Neural cell (in vitro differentiated cells): ENCODE measurements around the gene P3H2. TPM values are rescaled to one million over a fixed set of nuclear protein-coding genes. Genes with fewer than 3 reads are reported as not detected.
"Not testable (repeated sequence)": the region's sequence is repeated elsewhere in the genome, so short reads cannot be mapped to it uniquely, and the experiment has no call there.

Source experiments
- H2AFZ ChIP-seq: fragments of 200-600, 300-800 bp; sonication (generic), shearing (Covaris generic); 2 replicates; pipeline ENCODE4 v1.6.0; 2014; ENCODE audit warnings: low read depth, mild to moderate bottlenecking, antibody characterized with exemption, low read length, moderate library complexity
- H3F3A ChIP-seq: fragments of 200-600 bp; shearing (Covaris generic); 2 replicates; pipeline ENCODE4 v1.6.1; 2016; ENCODE audit warnings: mild to moderate bottlenecking, moderate library complexity, mixed read lengths, antibody characterized with exemption, low read length; ENCODE audit not compliant: insufficient read depth, poor library complexity, severe bottlenecking
- H3K27ac ChIP-seq: fragments of 200-600, 300-800 bp; sonication (generic), shearing (Covaris generic); 2 replicates; pipeline ENCODE4 v1.5.1; 2014; ENCODE audit warnings: mild to moderate bottlenecking, low read length, moderate library complexity
- H3K27me3 ChIP-seq: fragments of 300-800, 200-600 bp; sonication (generic), shearing (Covaris generic); 2 replicates; pipeline ENCODE4 v1.6.0; 2014; ENCODE audit warnings: mild to moderate bottlenecking, low read depth, low read length, moderate library complexity; ENCODE audit not compliant: insufficient read depth
- H3K36me3 ChIP-seq: fragments of 300-800, 200-600 bp; sonication (generic), shearing (Covaris generic); 2 replicates; pipeline ENCODE4 v1.5.1; 2014; ENCODE audit warnings: mild to moderate bottlenecking, antibody characterized with exemption, low read length, moderate library complexity; ENCODE audit not compliant: insufficient read depth
- H3K4me2 ChIP-seq: fragments of 300-800, 200-600 bp; sonication (generic), shearing (Covaris generic); 2 replicates; pipeline ENCODE4 v1.6.0; 2014; ENCODE audit warnings: mild to moderate bottlenecking, low read length
- H3K4me3 ChIP-seq: fragments of 300-800, 200-600 bp; sonication (generic), shearing (Covaris generic); 2 replicates; pipeline ENCODE4 v1.5.1; 2014; ENCODE audit warnings: mild to moderate bottlenecking, low read length, moderate library complexity
- H3K79me2 ChIP-seq: fragments of 200-600 bp; shearing (Covaris generic); replicated peaks from 2 replicates; pipeline ENCODE4 v1.6.0; 2014; ENCODE audit warnings: mild to moderate bottlenecking, low read length, moderate library complexity; ENCODE audit not compliant: insufficient read depth
- H3K9ac ChIP-seq: fragments of 300-800, 200-600 bp; sonication (generic), shearing (Covaris generic); 2 replicates; pipeline ENCODE4 v1.6.1; 2016; ENCODE audit warnings: mild to moderate bottlenecking, low read length, mixed read lengths
- H3K9me2 ChIP-seq: fragments of 200-600 bp; shearing (Covaris generic); 2 replicates; pipeline ENCODE4 v1.6.1; 2016; ENCODE audit warnings: mild to moderate bottlenecking, low read length, mixed read lengths; ENCODE audit not compliant: insufficient read depth
- H3K9me3 ChIP-seq: fragments of 200-600, 300-800 bp; sonication (generic), shearing (Covaris generic); 2 replicates; pipeline ENCODE4 v1.6.1; 2016; ENCODE audit warnings: mild to moderate bottlenecking, mixed run types, low read length, moderate library complexity, mixed read lengths
- H4K20me1 ChIP-seq: fragments of 200-600 bp; shearing (Covaris generic); 2 replicates; pipeline ENCODE4 v1.6.1; 2016; ENCODE audit warnings: mild to moderate bottlenecking, mixed run types; ENCODE audit not compliant: insufficient read depth
- CTCF ChIP-seq: fragments of 450-650 bp; IDR thresholded peaks from 2 replicates; pipeline ENCODE4 v1.5.1; 2014; ENCODE audit warnings: antibody characterized with exemption, mild to moderate bottlenecking, moderate library complexity; ENCODE audit not compliant: poor library complexity, severe bottlenecking
- EP300 ChIP-seq: fragments of 450-650 bp; conservative IDR thresholded peaks from 2 replicates; pipeline ENCODE4 v1.6.1; 2014; ENCODE audit warnings: antibody characterized with exemption, mild to moderate bottlenecking, moderate library complexity; ENCODE audit not compliant: poor library complexity, severe bottlenecking
- EZH2 ChIP-seq: fragments of 200-600, 300-800 bp; shearing (Covaris generic), sonication (generic); IDR thresholded peaks from 2 replicates; pipeline ENCODE4 v1.6.1; 2014; ENCODE audit warnings: antibody characterized with exemption, low read length, borderline replicate concordance, mild to moderate bottlenecking; ENCODE audit not compliant: insufficient read depth, poor library complexity, severe bottlenecking
- MXI1 ChIP-seq: fragments of 450-650 bp; conservative IDR thresholded peaks from 2 replicates; pipeline ENCODE4 v1.6.1; 2014; ENCODE audit warnings: antibody characterized with exemption, mild to moderate bottlenecking; ENCODE audit not compliant: poor library complexity, severe bottlenecking
- POLR2AphosphoS5 ChIP-seq: IDR thresholded peaks from 2 replicates; pipeline ENCODE4 v1.6.1; 2012
- RAD21 ChIP-seq: fragments of 450-650 bp; conservative IDR thresholded peaks from 2 replicates; pipeline ENCODE4 v1.6.1; 2014; ENCODE audit warnings: antibody characterized with exemption, mild to moderate bottlenecking, moderate library complexity
- REST ChIP-seq: IDR thresholded peaks from 2 replicates; pipeline ENCODE4 v1.6.1; 2012; ENCODE audit warnings: borderline replicate concordance
- SMC3 ChIP-seq: fragments of 450-650 bp; conservative IDR thresholded peaks from 2 replicates; pipeline ENCODE4 v1.6.1; 2014; ENCODE audit warnings: antibody characterized with exemption, mild to moderate bottlenecking, moderate library complexity; ENCODE audit not compliant: poor library complexity
- TAF1 ChIP-seq: IDR thresholded peaks from 2 replicates; pipeline ENCODE4 v1.6.1; 2012; ENCODE audit warnings: low read depth
- polyA plus RNA-seq: library from polyadenylated mRNA; depleted of rRNA; stranded (reverse); fragments of >200 nt; gene quantifications from 2 replicates; pipeline ENCODE4 v1.2.3, GENCODE V29; 2014

P3H2 gene
- polyA plus RNA-seq, 1 donor from 2014 or later, result 0.68 TPM

GRCh38 chr3:190166948-190167347 is 46.3 kb upstream of the P3H2 start:
- TF ChIP-seq POLR2AphosphoS5 (no peak), SMC3 (no peak), EP300 (no peak), REST (no peak)
- no peaks in the 10 kb centered on the region for H3K9me3 ChIP-seq
- no peaks in the 10 kb centered on the region for H3K79me2 ChIP-seq
- no peaks in the 10 kb centered on the region for H3K36me3 ChIP-seq
- H3K9me2 ChIP-seq, result no peaks in the 10 kb centered on the region
- no peak overlapping the region for H3K9ac ChIP-seq
- H3K27me3 ChIP-seq, result no peaks in the 10 kb centered on the region
- no peak overlapping the region for H3K27ac ChIP-seq
- no peak overlapping the region for H2AFZ ChIP-seq
- no peak overlapping the region for H3K4me2 ChIP-seq
- H4K20me1 ChIP-seq, result no peaks in the 10 kb centered on the region
- no peak overlapping the region for H3K4me3 ChIP-seq
- no peaks in the 10 kb centered on the region for H3F3A ChIP-seq

GRCh38 chr3:190165253-190165652 is 44.6 kb upstream of the P3H2 start:
- Histone ChIP-seq H3K4me2 (no peak overlapping the region), H2AFZ (no peak overlapping the region), H3K36me3 (no peaks in the 10 kb centered on the region), H4K20me1 (no peaks in the 10 kb centered on the region), H3K27ac (no peak overlapping the region), H3K9me2 (no peaks in the 10 kb centered on the region), H3K79me2 (no peaks in the 10 kb centered on the region), H3K9ac (no peak overlapping the region), H3K9me3 (no peaks in the 10 kb centered on the region), H3F3A (no peaks in the 10 kb centered on the region), H3K27me3 (no peaks in the 10 kb centered on the region), H3K4me3 (no peak overlapping the region)
- TF ChIP-seq POLR2AphosphoS5 (no peak), SMC3 (no peak), MXI1 (no peak), RAD21 (no peak), REST (no peak), EP300 (no peak), TAF1 (no peak), CTCF (no peak), EZH2 (no peak)

GRCh38 chr3:190162013-190162412 is 41.3 kb upstream of the P3H2 start:
- H3K9me3 ChIP-seq, H3K9ac ChIP-seq, H3K27ac ChIP-seq, H3K9me2 ChIP-seq, H3K4me3 ChIP-seq, H4K20me1 ChIP-seq, H3K79me2 ChIP-seq, H3K36me3 ChIP-seq, H3F3A ChIP-seq, H2AFZ ChIP-seq, H3K4me2 ChIP-seq, H3K27me3 ChIP-seq: not testable (repeated sequence)
